Epidermal melanocyte (primary cell): ENCODE data around the gene SLC38A1.

Source experiments
- DNase-seq: peaks from one replicate; pipeline ENCODE4 v3.0.0; 2011; ENCODE audit warnings: low spot score; ENCODE audit not compliant: insufficient read length

SLC38A1 gene

GRCh38 chr12:46144433-46144832 is 124.4 kb downstream of the SLC38A1 start:
- no peak for DNase-seq

DNA sequence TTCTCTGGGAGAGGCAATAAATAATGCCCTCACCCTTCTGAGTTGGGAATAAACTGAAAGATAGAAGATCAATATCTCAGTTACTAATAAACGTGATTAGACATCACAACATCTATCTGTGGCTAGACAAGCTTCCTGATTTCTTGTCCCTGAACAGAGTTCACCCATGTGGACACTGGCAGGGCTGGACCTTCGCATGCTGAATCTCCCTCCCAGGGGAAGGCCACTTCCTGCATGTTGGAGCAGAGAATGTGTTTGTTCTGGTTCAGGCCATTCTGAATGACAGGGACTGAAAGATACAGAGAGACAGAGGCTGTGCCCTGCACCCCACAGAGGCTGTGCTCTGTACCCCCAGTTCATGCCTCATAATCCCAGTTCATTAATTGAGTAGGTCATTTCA is 132.6 kb downstream of the SLC38A1 start:
- DNase-seq = no peak

GRCh38 chr12:46135750-46136149 is 133.1 kb downstream of the SLC38A1 start:
- no peak for DNase-seq

GRCh38 chr12:46134852-46135251 is 134.0 kb downstream of the SLC38A1 start:
- no peak for DNase-seq

- DNase-seq = no peak
These were observed 134.5 kb downstream of the SLC38A1 start for GRCh38 chr12:46134205-46134811.

DNA sequence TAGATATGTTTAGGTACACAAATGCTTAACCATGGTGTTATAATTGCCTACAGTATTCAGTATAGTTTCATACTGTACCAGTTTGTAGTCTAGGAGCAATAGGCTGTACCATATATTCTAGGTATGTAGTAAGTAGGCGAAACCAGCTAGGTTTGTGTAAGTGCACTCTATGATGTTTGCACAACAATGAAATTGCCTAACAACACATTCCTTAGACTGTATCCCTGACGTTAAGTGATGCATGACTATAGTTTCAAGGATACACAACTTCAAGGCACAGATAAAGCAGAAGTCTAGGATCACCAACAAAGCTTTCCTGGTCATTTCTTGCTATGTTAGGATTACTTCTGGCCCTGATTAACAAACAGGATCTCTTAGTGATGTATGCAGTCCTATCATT is 135.1 kb downstream of the SLC38A1 start:
- no peak for DNase-seq
